Stimulated activated effector memory CD8-positive, alpha-beta T cell treated with anti-CD3 and anti-CD28 coated beads, Interleukin-12 subunit alpha, Interleukin-12 subunit beta, amount 100 ng/mL, for 72 hours (primary cell): ENCODE data around the gene TNNI2.

Source experiments
- ATAC-seq: fragments of 150-1000 bp; cut with Tn5 transposase; 2 replicates; pipeline ENCODE4 v1.10.0; 2021
- DNase-seq, 2 donors: peaks; one replicate each; pipeline ENCODE4 v3.0.0; 2021 to 2022; ENCODE audit warnings: low spot score in 2 of 2
- H3K27ac Mint-ChIP-seq: one replicate; pipeline ENCODE4 v1.8.0; 2022; ENCODE audit warnings: mild to moderate bottlenecking, mixed read lengths
- H3K36me3 Mint-ChIP-seq: one replicate; pipeline ENCODE4 v1.8.0; 2022; ENCODE audit warnings: mild to moderate bottlenecking, mixed read lengths
- H3K4me1 Mint-ChIP-seq: one replicate; pipeline ENCODE4 v1.8.0; 2022; ENCODE audit warnings: mixed read lengths
- H3K4me3 Mint-ChIP-seq: one replicate; pipeline ENCODE4 v1.8.0; 2022; ENCODE audit warnings: mild to moderate bottlenecking, mixed read lengths
- H3K9me3 Mint-ChIP-seq: one replicate; pipeline ENCODE4 v1.8.0; 2022; ENCODE audit warnings: mixed read lengths

Gene TNNI2

DNA sequence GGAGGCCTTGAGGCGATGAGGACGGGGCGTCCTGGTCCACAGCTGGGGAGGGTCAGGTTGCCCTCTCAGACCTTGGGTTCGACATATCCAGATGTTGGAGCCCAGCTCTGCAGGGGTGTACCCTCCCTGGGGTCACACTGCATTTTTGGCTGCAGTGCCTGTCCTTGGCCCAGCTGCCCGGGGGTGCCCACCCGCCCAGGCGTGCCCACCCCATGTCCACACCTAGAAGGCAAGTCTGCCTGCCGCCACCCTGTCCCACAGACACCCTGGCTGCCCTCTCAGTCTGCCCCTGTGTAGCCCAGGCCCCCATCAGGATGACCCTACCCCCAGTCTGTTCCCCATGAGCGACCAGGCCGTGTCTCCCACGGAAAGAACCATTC lies 17.1 kb downstream of the TNNI2 start:
- peaks cover 41% of the 10 kb centered on the region for H3K4me1 Mint-ChIP-seq
- peak overlapping the region; percentile 99 for H3K4me3 Mint-ChIP-seq
- no peaks in the 10 kb centered on the region for H3K36me3 Mint-ChIP-seq
- ATAC-seq (no peak), DNase-seq (no peak)
- peak overlapping the region; percentile 96 for H3K27ac Mint-ChIP-seq
- H3K9me3 Mint-ChIP-seq: no peaks in the 10 kb centered on the region

DNA sequence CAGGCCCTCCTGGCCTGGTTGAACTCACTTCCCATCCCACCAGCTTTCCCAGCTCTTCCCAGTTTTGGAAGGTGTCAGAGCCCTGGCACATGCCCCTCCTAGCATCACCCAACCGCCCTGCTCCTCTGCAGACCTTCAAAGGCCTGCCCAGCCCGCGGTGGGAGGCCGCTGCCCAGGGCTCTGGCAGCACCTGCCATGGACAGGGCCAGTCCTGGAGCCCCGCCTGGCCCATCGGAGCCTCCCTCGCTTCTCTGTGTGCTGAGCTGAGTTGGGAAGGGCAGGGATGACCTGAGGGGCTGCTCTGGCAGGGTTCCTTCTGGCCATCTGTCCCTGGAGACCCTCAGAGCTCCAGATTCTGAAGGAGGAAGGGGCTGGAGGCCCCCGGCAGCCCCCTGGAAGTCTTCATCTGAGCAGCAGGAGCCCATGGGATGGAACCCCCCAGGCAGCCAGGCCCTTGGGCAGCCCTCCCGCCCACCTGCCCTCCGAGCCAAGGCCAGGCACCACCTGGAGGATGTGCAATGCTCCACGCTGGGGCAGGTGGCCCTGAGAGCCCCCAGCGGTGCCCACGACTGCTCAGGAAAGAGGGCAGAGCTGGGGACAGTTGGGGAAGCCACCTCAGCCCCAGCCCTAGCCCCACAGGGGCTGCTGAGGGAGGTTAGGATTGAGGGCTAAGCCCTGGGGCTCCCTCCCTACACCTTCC lies 17.7 kb downstream of the TNNI2 start:
- no peaks in the 10 kb centered on the region for H3K9me3 Mint-ChIP-seq
- DNase-seq (no peak), ATAC-seq (no peak)
- peaks cover 35% of the 10 kb centered on the region for H3K4me1 Mint-ChIP-seq
- no peaks in the 10 kb centered on the region for H3K36me3 Mint-ChIP-seq
- peak overlapping the region; percentile 99 for H3K4me3 Mint-ChIP-seq
- peak overlapping the region; percentile 96 for H3K27ac Mint-ChIP-seq

DNA sequence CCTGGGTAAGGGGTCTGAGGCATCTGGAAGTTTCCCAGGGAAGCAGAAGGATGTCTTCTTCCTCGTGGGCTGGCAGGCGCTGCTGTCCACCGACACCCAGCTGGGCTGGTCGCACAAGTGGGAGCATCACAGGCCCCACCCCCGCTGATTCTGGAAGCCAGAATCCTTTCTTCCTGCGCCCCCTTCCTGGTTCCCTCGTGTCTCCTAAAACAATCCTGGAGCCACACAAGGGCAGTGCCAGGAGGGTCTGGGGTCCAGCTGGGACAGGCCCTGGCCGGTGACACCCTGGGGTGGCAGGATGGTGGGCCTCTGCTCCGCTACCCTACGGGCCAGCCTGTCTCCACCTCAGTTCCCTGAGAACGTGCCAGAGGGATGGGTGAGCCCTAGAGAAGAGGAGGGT lies 18.3 kb downstream of the TNNI2 start:
- Mint-ChIP-seq H3K4me3 (peak overlapping the region; percentile 99), H3K4me1 (peaks cover 29% of the 10 kb centered on the region), H3K9me3 (no peaks in the 10 kb centered on the region), H3K27ac (peak overlapping the region; percentile 96), H3K36me3 (no peaks in the 10 kb centered on the region)
- ATAC-seq (no peak), DNase-seq (no peak)

DNA sequence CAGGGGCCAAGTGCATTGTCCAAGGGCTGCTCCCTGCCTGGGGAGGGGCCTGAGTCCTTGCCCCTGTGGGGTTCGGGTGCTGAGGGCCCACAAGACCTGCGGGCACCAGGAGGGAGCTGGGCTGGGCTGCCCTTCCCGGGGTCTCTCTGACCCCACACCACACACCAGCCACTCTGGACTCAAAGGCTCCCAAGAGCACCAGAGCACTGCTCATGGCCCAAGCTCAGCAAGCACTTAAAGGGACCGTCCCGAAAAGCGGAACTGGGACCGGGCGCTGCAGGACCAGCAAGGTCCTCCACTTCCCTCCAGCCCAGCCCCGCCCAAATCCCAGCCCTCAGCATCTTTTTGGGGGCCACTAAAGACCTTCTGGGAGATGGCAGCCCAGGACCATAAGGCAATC lies 19.4 kb downstream of the TNNI2 start:
- Mint-ChIP-seq H3K27ac (peak overlapping the region; percentile 96), H3K36me3 (no peaks in the 10 kb centered on the region), H3K9me3 (no peaks in the 10 kb centered on the region), H3K4me3 (peak overlapping the region; percentile 33), H3K4me1 (peaks cover 18% of the 10 kb centered on the region)
- DNase-seq (no peak), ATAC-seq (no peak)

DNA sequence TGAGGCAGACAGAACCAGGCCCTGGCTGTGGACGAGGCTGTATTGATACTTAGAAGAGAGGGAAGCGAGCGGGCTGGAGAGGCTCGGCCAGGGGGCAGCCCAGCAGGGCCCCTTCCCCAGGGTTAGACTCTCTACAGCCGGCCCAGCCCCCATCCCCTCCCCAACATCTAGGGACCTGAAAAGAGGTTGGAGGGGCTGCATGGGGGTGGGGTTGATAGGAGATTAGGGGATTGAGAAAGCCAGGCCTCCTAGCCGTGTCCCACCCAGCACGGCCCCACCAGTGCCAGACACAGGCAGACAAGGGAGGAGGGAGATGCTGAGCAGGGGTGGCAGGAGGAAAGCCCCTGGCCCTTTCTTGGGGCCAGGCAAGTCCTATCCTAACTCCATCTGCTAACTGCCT lies 19.8 kb downstream of the TNNI2 start:
- ATAC-seq (no peak), DNase-seq (no peak)
- no peaks in the 10 kb centered on the region for H3K36me3 Mint-ChIP-seq
- peak overlapping the region; percentile 96 for H3K27ac Mint-ChIP-seq
- no peaks in the 10 kb centered on the region for H3K9me3 Mint-ChIP-seq
- peak overlapping the region; percentile 33 for H3K4me3 Mint-ChIP-seq
- peaks cover 17% of the 10 kb centered on the region for H3K4me1 Mint-ChIP-seq

DNA sequence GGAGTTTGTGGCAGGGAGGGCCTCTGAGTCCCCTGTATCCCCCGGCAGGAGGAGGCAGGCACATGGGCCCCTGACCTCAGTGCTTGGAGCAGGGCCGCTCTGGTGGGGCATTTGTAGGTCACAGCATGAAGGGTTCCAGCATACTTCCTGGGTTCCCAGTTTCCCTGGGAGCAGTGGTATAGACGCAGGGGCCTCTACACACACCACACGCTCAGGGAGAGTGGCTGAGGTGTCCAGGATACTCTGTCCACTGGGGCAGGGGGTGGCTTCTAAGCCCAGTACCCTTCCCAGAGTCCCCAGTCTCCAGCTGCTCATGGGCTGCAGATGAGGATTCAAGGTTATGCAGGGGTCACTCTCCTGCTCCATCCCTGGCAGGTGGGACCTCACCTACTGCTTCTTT lies 20.2 kb downstream of the TNNI2 start:
- ATAC-seq: no peak

DNA sequence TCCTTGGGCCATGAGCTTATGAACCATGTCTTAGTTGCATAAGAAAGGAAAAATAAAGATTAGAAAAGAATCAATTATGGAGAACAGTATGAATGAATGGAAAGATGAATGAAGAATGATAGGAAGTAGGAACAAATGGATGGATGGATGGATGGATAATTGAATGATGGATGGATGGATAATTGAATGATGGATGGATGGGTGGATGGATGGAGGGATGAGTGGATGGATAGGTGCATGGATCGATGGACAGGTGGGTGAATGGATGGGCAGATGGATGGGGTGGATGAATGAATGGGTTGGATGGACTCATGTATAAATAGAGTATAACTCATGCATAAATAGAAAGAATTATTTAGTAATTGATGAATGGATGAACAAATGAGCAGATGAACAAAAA lies 21.3 kb downstream of the TNNI2 start:
- Mint-ChIP-seq H3K36me3 (peaks cover 14% of the 10 kb centered on the region), H3K4me3 (no peak overlapping the region), H3K4me1 (peaks cover 14% of the 10 kb centered on the region), H3K9me3 (no peaks in the 10 kb centered on the region), H3K27ac (no peak overlapping the region)
- no peak for DNase-seq
- no peak for ATAC-seq

More for the DNA sequence above, 20.2 kb downstream of the TNNI2 start:
- H3K9me3 Mint-ChIP-seq: no peaks in the 10 kb centered on the region
- peak overlapping the region; percentile 96 for H3K27ac Mint-ChIP-seq
- DNase-seq: no peak
- H3K4me3 Mint-ChIP-seq: peak overlapping the region; percentile 33
- H3K4me1 Mint-ChIP-seq: peaks cover 17% of the 10 kb centered on the region
- peaks cover 3% of the 10 kb centered on the region for H3K36me3 Mint-ChIP-seq

DNA sequence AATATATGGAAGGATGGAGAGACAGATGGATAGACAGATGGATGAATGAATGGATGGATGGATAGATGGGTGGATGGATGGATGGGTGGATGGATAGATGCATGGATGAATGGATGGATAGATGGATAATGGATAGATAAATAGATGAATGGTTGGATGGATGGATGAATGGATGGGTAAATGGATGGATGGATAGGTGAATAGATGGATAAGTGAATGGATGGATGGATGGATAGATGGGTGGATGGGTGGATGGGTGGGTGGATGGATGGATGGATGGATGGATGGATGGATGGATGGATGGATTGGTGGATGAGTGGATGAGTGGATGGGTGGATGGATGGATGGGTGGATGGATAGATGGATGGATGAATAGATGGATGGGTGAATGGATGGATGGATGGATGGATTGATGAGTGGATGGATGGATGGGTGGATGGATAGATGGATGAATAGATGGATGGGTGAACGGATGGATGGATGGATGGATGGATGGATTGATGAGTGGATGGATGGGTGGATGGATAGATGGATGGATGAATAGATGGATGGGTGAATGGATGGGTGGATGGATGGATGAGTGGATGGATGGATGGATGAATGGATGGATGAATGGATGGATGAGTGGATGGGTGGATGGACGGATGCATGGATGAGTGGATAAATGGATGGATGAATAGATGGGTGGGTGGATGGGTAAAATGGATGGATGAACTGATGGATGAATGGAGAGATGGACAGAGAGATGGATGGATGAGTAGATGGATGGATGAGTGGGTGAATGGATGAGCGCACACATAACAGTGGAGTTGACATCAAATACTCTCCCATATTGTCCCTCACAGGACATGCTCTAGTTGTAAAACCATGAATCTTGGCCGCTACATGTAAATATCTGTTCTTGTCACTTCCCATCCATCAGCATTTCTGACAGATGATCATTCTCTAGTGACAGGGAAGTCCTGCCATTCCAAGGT lies 22.9 kb downstream of the TNNI2 start:
- no peak for DNase-seq
- H3K4me3 Mint-ChIP-seq: no peak overlapping the region

DNA sequence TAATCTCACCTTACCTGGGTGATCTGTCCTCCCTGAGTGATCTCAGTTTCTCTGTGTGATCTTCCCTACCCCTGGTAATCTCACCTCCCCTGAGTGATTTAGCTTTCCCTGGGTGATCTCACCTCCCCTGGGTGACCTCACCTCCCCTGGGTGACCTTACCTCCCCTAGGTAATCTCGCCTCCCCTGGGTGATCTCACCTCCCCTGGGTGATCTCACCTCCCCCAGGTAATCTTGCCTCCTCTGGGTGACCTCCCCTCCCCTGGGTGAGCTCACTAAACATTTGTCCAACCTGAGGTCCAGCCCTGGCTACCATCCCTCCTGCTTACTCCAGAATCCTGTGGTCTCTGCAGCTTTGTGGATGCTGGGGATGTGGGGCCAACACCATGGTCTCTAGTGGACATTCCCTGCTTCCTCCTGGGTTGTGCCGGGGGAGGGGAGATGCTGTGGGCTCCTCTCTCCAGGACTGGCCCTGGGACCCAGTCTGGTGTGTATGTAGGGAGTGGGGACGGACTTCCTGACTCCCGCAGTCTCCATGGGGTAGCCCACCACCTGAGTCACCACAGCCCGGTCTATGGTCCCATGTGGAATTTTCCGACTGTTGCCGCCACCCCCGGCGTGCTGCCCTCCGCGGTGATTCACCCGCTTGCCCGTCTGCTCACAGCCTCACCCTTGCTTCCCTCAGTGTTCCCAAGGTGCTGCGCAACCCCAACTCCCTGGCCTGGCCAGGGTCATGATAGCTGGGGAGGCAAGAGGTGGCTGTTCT lies 24.0 kb downstream of the TNNI2 start:
- H3K36me3 Mint-ChIP-seq: peaks cover 39% of the 10 kb centered on the region
- no peak overlapping the region for H3K4me3 Mint-ChIP-seq
- H3K9me3 Mint-ChIP-seq: no peaks in the 10 kb centered on the region
- H3K27ac Mint-ChIP-seq: no peak overlapping the region
- DNase-seq: no peak
- peaks cover 8% of the 10 kb centered on the region for H3K4me1 Mint-ChIP-seq
- ATAC-seq: peak; percentile 36

More for the DNA sequence above, 22.9 kb downstream of the TNNI2 start:
- Mint-ChIP-seq H3K27ac (no peak overlapping the region), H3K4me1 (no peaks in the 10 kb centered on the region), H3K9me3 (no peaks in the 10 kb centered on the region), H3K36me3 (peaks cover 30% of the 10 kb centered on the region)
- ATAC-seq: no peak

DNA sequence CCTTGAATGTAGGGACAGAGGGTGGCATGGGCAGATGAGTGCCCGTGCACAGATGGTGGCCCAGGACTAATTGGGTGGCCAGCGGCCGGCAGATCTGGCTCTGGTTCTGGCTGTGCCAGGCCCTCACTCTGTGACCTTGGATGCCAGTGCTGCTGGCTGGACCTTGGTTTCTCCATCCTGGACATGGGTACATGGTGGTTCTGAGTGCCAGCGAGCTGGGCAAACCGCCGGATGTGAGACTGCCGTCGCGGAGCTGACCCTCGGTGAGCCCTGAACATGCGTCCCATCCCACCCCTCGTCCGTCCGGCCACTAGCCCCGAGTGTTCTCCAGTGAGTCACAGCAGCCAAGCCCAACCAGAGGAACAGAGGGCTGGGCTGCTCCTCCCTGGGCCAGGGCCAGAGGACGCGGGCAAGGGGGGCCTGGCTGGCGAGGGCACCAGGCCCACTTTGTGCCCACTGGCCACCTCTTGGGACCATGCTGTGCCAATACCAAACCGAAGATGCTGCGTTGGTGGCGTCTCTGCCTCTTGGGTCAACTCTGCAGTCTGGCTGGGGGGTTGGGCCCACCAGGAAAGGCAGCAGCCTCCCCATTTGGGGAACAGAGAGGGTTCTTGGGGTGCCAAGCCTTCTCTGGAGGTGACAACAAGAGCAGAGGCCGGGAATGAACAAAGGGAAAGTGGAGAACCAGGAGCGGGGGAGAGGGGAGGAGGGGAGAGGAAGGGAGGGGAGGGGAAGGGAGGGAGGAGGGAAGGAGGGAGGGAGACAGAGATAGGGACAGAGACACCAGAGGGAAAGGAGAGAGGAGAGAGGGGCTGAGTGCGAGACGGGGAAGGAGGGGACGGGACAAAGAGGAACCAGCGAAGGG lies 24.8 kb downstream of the TNNI2 start:
- H3K4me3 Mint-ChIP-seq: no peak overlapping the region
- no peak for ATAC-seq
- no peak overlapping the region for H3K27ac Mint-ChIP-seq
- no peak for DNase-seq
- H3K9me3 Mint-ChIP-seq: no peaks in the 10 kb centered on the region
- H3K36me3 Mint-ChIP-seq: peaks cover 48% of the 10 kb centered on the region
- H3K4me1 Mint-ChIP-seq: peaks cover 16% of the 10 kb centered on the region

DNA sequence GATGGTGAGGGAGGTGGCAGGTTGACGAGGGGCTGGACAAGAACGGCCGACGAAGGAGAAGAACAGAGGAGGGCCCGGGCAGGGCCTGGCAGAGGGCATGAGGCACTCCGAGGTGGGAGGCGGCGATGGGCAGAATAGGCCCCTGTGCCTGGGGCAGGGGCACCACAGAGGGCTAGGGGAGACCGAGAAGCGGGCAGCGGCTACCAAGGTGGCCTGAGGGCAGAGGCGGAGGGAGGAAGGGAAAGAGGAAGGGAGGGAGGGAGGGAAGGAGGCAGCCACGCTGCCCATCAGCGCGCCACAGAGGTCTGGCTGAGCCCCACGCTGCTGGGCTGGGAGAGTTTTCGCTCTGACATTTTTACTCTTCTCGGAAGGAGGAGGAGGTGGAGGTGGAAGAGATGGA lies 25.4 kb downstream of the TNNI2 start:
- no peak for DNase-seq
- H3K9me3 Mint-ChIP-seq: no peaks in the 10 kb centered on the region
- H3K27ac Mint-ChIP-seq: no peak overlapping the region
- no peak for ATAC-seq
- H3K4me3 Mint-ChIP-seq: no peak overlapping the region
- peaks cover 54% of the 10 kb centered on the region for H3K36me3 Mint-ChIP-seq
- peaks cover 22% of the 10 kb centered on the region for H3K4me1 Mint-ChIP-seq

DNA sequence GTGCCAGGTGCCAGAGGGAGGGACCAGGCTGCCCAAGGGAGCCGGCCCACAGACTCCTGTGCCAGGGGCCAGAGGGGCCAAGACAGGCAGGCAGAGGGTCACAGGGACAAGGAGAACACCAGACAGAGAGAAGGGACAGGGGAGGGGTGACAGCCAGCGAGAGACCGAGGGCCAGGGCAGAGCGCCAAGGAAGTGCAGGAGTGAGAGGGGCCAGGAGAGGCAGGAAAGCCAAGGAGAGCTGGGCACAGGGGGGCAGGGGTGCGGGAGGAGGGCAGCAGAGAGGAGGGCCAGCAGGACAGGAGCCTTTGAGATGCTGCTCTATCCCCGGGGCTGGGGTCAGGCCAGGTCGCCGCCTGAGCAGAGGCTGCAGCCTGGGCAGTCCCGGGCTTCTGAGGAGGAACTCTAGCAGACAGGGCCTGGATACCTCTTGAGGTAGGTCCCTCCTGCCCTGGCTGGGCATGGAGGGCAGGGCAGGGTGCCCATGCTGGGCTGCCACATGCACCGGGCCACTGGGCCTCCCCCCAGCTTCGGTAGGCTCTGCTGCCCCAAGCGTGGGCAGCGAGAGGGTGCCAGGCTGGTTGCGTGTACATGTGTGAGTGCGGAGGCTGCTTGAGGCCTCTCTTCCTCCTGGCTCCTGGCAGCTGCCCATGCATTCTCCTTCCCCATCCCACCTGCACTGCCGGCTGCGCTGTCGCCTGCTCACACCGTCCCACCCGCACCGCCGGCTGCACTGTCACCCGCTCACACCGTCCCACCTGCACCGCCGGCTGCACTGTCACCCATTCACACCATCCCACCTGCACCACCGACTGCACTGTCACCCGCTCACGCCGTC lies 26.3 kb downstream of the TNNI2 start:
- Mint-ChIP-seq H3K4me1 (peaks cover 30% of the 10 kb centered on the region), H3K27ac (peak overlapping the region; percentile 40), H3K4me3 (peak overlapping the region; percentile 32), H3K36me3 (peaks cover 62% of the 10 kb centered on the region), H3K9me3 (no peaks in the 10 kb centered on the region)
- ATAC-seq (no peak), DNase-seq (no peak)

DNA sequence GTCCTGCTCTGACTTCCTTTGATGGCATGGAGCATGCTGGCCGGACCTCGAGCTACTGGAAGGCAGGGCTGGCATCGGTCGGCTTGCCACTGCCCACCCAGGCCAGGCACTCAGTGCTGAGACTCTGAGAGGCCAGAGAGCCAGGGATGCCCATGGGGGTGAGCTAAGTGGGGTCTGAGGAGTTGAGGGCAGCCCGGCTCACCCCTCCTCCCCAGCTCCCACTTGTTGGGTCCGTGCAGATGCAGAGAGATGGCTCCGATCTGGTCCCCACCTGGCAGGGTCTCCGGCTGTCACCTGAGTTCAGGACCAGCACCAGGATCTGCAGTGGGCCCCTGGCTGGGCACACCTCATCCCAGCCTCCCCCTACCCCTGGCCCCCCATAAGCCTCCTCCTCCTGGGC lies 27.4 kb downstream of the TNNI2 start:
- DNase-seq (no peak), ATAC-seq (no peak)
- Mint-ChIP-seq H3K27ac (peak overlapping the region; percentile 40), H3K9me3 (no peaks in the 10 kb centered on the region), H3K4me3 (no peak overlapping the region), H3K4me1 (peaks cover 42% of the 10 kb centered on the region), H3K36me3 (peaks cover 74% of the 10 kb centered on the region)

DNA sequence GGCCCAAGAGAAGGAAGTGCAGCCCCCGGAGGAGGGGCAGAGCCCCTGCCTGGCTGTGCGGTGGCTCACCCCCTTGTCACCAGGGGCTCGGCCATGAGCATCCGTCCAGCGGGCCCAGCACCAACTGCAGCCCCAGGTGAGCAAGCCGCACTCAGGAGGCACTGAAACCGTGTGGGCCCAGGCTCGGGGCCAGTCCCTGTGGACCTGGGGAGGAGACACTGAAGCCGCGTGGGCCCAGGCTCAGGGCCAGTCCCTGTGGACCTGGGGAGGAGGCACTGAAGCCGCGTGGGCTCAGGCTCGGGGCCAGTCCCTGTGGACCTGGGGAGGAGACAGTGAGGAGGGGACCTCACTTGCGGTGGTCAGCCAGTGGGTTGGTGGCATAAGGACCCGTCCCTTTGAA lies 28.0 kb downstream of the TNNI2 start:
- Mint-ChIP-seq H3K27ac (peak overlapping the region; percentile 40), H3K4me1 (peaks cover 48% of the 10 kb centered on the region), H3K4me3 (peak overlapping the region; percentile 15), H3K9me3 (no peaks in the 10 kb centered on the region), H3K36me3 (peaks cover 80% of the 10 kb centered on the region)
- DNase-seq (no peak), ATAC-seq (no peak)
